T-helper 17 cell (primary cell): ENCODE results near the gene UBXN10. TPM values are rescaled to one million over a fixed set of nuclear protein-coding genes. Genes with fewer than 3 reads are reported as not detected.

Experiments
- ATAC-seq: fragments of 150-1000 bp; cut with Tn5 transposase; 2 replicates; pipeline ENCODE4 v1.10.0; 2021; ENCODE audit warnings: mild to moderate bottlenecking, moderate library complexity
- DNase-seq, 3 donors: peaks; one replicate each; pipeline versions ENCODE4 v3.0.0 to v3.0.0-alpha.2; 2020 to 2021
- H3K9me3 ChIP-seq: one replicate; pipeline ENCODE4 v1.7.0; 2013; ENCODE audit warnings: low read length, mild to moderate bottlenecking; ENCODE audit not compliant: control insufficient read depth, poor library complexity, severe bottlenecking
- H3K27ac Mint-ChIP-seq: one replicate; pipeline ENCODE4 v1.8.0; 2022; ENCODE audit warnings: mild to moderate bottlenecking, moderate library complexity, mixed read lengths
- H3K27me3 Mint-ChIP-seq: one replicate; pipeline ENCODE4 v1.8.0; 2022; ENCODE audit warnings: mixed read lengths
- H3K36me3 Mint-ChIP-seq: one replicate; pipeline ENCODE4 v1.8.0; 2022; ENCODE audit warnings: low read depth, mixed read lengths
- H3K4me1 Mint-ChIP-seq: one replicate; pipeline ENCODE4 v1.8.0; 2022; ENCODE audit warnings: mild to moderate bottlenecking, mixed read lengths
- H3K4me3 Mint-ChIP-seq: one replicate; pipeline ENCODE4 v1.8.0; 2022; ENCODE audit warnings: mild to moderate bottlenecking, moderate library complexity, mixed read lengths
- total RNA-seq, 4 donors: library from RNA in 2 of 4; stranded (reverse) in 2 of 4; gene quantifications; one replicate each; pipeline ENCODE4 v1.2.3 and lab custom pipeline; 2022 to 2026

Gene UBXN10
- total RNA-seq, 2 donors from 2014 or later: 0.81 to 1.0 TPM

GRCh38 chr1:20143734-20144565 lies 41.9 kb upstream of the UBXN10 start:
- Mint-ChIP-seq H3K36me3 (no peaks in the 10 kb centered on the region), H3K4me3 (no peak overlapping the region), H3K4me1 (no peaks in the 10 kb centered on the region), H3K27ac (no peak overlapping the region), H3K27me3 (peaks cover 28% of the 10 kb centered on the region)
- ATAC-seq (no peak), DNase-seq (no peak)
- H3K9me3 ChIP-seq: no peaks in the 10 kb centered on the region

- Mint-ChIP-seq H3K4me1 (peaks cover 4% of the 10 kb centered on the region), H3K27me3 (no peaks in the 10 kb centered on the region), H3K27ac (no peak overlapping the region), H3K4me3 (no peak overlapping the region), H3K36me3 (no peaks in the 10 kb centered on the region)
- no peaks in the 10 kb centered on the region for H3K9me3 ChIP-seq
- no peak for ATAC-seq
- DNase-seq: no peak
Observed at GRCh38 chr1:20147846-20148570, 37.9 kb upstream of the UBXN10 start.

GRCh38 chr1:20148571-20149500 lies 37.1 kb upstream of the UBXN10 start:
- Mint-ChIP-seq H3K4me1 (peaks cover 4% of the 10 kb centered on the region), H3K36me3 (no peaks in the 10 kb centered on the region), H3K27ac (no peak overlapping the region), H3K4me3 (no peak overlapping the region), H3K27me3 (no peaks in the 10 kb centered on the region)
- no peaks in the 10 kb centered on the region for H3K9me3 ChIP-seq
- ATAC-seq (no peak), DNase-seq (no peak)

GRCh38 chr1:20149601-20150325 lies 36.1 kb upstream of the UBXN10 start:
- ATAC-seq (no peak), DNase-seq (no peak)
- no peak overlapping the region for H3K4me3 Mint-ChIP-seq
- no peaks in the 10 kb centered on the region for H3K9me3 ChIP-seq
- H3K36me3 Mint-ChIP-seq: no peaks in the 10 kb centered on the region
- H3K4me1 Mint-ChIP-seq: peaks cover 11% of the 10 kb centered on the region
- H3K27ac Mint-ChIP-seq: no peak overlapping the region
- H3K27me3 Mint-ChIP-seq: no peaks in the 10 kb centered on the region

- ATAC-seq: no peak
- Mint-ChIP-seq H3K36me3 (no peaks in the 10 kb centered on the region), H3K27ac (no peak overlapping the region), H3K27me3 (no peaks in the 10 kb centered on the region), H3K4me1 (peaks cover 15% of the 10 kb centered on the region), H3K4me3 (no peak overlapping the region)
- H3K9me3 ChIP-seq: no peaks in the 10 kb centered on the region
- no peak for DNase-seq
Observed at GRCh38 chr1:20150326-20150705, 35.6 kb upstream of the UBXN10 start.

- Mint-ChIP-seq H3K27ac (no peak overlapping the region), H3K27me3 (no peaks in the 10 kb centered on the region), H3K36me3 (no peaks in the 10 kb centered on the region), H3K4me3 (peak overlapping the region; percentile 9), H3K4me1 (peaks cover 15% of the 10 kb centered on the region)
- ATAC-seq (no peak), DNase-seq (no peak)
- no peaks in the 10 kb centered on the region for H3K9me3 ChIP-seq
Observed at GRCh38 chr1:20150969-20151368, 34.9 kb upstream of the UBXN10 start.

- H3K4me1 Mint-ChIP-seq: peaks cover 15% of the 10 kb centered on the region
- DNase-seq: peak; percentile 58 to 67 (median 61)
- no peaks in the 10 kb centered on the region for H3K36me3 Mint-ChIP-seq
- no peaks in the 10 kb centered on the region for H3K9me3 ChIP-seq
- peak overlapping the region; percentile 71 for H3K27ac Mint-ChIP-seq
- H3K4me3 Mint-ChIP-seq: peak overlapping the region; percentile 93
- H3K27me3 Mint-ChIP-seq: no peaks in the 10 kb centered on the region
- peak; percentile 93 for ATAC-seq
Observed at GRCh38 chr1:20151906-20152598, 33.8 kb upstream of the UBXN10 start.

- peaks cover 15% of the 10 kb centered on the region for H3K4me1 Mint-ChIP-seq
- DNase-seq (no peak), ATAC-seq (peak; percentile 19)
- no peaks in the 10 kb centered on the region for H3K36me3 Mint-ChIP-seq
- no peaks in the 10 kb centered on the region for H3K9me3 ChIP-seq
- peak overlapping the region; percentile 71 for H3K27ac Mint-ChIP-seq
- peak overlapping the region; percentile 93 for H3K4me3 Mint-ChIP-seq
- no peaks in the 10 kb centered on the region for H3K27me3 Mint-ChIP-seq
Observed at GRCh38 chr1:20152599-20152930, 33.3 kb upstream of the UBXN10 start.

- peak overlapping the region; percentile 71 for H3K27ac Mint-ChIP-seq
- no peak for DNase-seq
- peaks cover 15% of the 10 kb centered on the region for H3K4me1 Mint-ChIP-seq
- no peaks in the 10 kb centered on the region for H3K36me3 Mint-ChIP-seq
- H3K4me3 Mint-ChIP-seq: no peak overlapping the region
- no peaks in the 10 kb centered on the region for H3K27me3 Mint-ChIP-seq
- no peaks in the 10 kb centered on the region for H3K9me3 ChIP-seq
- ATAC-seq: no peak
Observed at GRCh38 chr1:20153000-20153418, 32.9 kb upstream of the UBXN10 start.

GRCh38 chr1:20154301-20154831 lies 31.5 kb upstream of the UBXN10 start:
- DNase-seq: no peak
- peak overlapping the region; percentile 85 for H3K4me3 Mint-ChIP-seq

GRCh38 chr1:20158358-20159070 lies 27.4 kb upstream of the UBXN10 start:
- Mint-ChIP-seq H3K36me3 (peaks cover 2% of the 10 kb centered on the region), H3K4me3 (no peak overlapping the region), H3K27ac (no peak overlapping the region), H3K4me1 (peaks cover 11% of the 10 kb centered on the region), H3K27me3 (no peaks in the 10 kb centered on the region)
- DNase-seq: no peak
- no peaks in the 10 kb centered on the region for H3K9me3 ChIP-seq
- ATAC-seq: no peak

More at GRCh38 chr1:20154301-20154831, 31.5 kb upstream of the UBXN10 start:
- Mint-ChIP-seq H3K36me3 (no peaks in the 10 kb centered on the region), H3K27me3 (no peaks in the 10 kb centered on the region), H3K27ac (peak overlapping the region; percentile 69), H3K4me1 (peaks cover 15% of the 10 kb centered on the region)
- no peaks in the 10 kb centered on the region for H3K9me3 ChIP-seq
- no peak for ATAC-seq
